HUES6 (cell line): ENCODE results near the gene CCDC69.

Source experiments
- H3K27ac ChIP-seq: 2 replicates; pipeline ENCODE4 v1.7.0; 2013; ENCODE audit warnings: low read depth, mild to moderate bottlenecking, low read length, inconsistent platforms
- H3K27me3 ChIP-seq: 2 replicates; pipeline ENCODE4 v1.6.1; 2013; ENCODE audit warnings: low read length; ENCODE audit not compliant: control insufficient read depth, insufficient read depth
- H3K36me3 ChIP-seq: 2 replicates; pipeline ENCODE4 v1.6.1; 2013; ENCODE audit warnings: low read length; ENCODE audit not compliant: control insufficient read depth, insufficient read depth
- H3K4me1 ChIP-seq: 2 replicates; pipeline ENCODE4 v1.6.1; 2013; ENCODE audit warnings: low read length; ENCODE audit not compliant: control insufficient read depth, insufficient read depth
- H3K4me3 ChIP-seq: 2 replicates; pipeline ENCODE4 v1.5.1; 2013; ENCODE audit warnings: low read depth, low read length
- H3K9ac ChIP-seq: one replicate; pipeline ENCODE4 v1.6.1; 2013; ENCODE audit warnings: mild to moderate bottlenecking, low read length
- H3K9me3 ChIP-seq: 2 replicates; pipeline ENCODE4 v1.6.1; 2013; ENCODE audit warnings: low read depth, low read length; ENCODE audit not compliant: control insufficient read depth, insufficient read depth

CCDC69 gene

DNA sequence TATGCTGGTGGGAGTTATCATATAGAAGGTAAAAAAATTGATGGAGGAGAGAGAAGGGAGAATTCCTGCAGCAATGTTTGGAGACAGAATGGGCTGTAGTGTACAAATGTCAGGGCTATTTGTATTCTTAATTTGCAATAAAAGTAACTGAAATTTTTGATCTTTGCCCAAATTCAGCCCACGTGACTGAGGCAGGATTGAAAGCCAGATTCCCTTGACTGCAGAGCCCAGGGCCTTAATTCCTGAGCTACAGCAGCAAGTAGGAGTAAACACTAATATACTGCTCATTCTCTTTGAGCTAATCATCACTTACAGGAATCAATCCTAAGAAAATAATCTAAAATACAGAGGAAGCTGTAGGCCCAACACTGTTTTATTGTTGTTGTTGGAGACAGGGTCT is 61.1 kb downstream of the CCDC69 start:
- Histone ChIP-seq H3K36me3 (no peaks in the 10 kb centered on the region), H3K4me3 (no peak overlapping the region), H3K9ac (no peak overlapping the region), H3K27ac (no peak overlapping the region), H3K4me1 (peaks cover 14% of the 10 kb centered on the region), H3K27me3 (no peaks in the 10 kb centered on the region), H3K9me3 (no peaks in the 10 kb centered on the region)

DNA sequence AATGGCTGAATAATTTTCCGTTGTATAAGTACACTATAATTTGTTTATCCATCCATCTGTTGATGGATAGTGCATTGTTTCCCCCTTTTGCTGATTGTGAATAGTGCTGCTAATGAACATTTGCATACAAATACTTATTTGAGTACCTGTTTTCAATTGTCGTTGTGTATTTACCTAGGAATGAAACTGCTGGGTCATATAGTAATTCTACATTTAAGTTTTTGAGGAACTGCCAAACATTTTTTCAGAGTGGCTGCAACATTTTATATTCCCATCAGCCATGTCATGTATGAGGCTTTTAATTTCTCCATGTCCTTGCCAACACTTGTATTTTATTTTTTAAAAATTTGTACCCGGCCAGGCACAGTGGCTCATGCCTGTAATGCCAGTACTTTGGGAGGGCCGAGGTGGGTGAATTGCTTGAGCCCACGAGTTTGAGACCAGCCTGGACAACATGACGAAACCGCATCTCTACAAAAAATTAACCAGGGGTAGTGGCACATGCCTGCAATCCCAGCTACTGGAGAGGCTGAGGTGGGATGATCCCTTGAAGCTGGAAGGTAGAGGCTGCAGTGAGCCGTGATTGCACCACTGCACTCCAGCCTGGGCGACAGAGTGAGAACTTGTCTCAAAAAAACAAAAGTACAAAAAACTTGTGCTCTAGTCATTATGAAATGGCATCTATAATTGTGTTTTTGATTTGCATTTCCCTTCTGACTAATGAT is 64.1 kb downstream of the CCDC69 start:
- H3K9ac ChIP-seq: no peak overlapping the region
- no peak overlapping the region for H3K4me3 ChIP-seq
- no peak overlapping the region for H3K27ac ChIP-seq
- H3K36me3 ChIP-seq: no peaks in the 10 kb centered on the region
- peaks cover 33% of the 10 kb centered on the region for H3K4me1 ChIP-seq
- H3K27me3 ChIP-seq: no peaks in the 10 kb centered on the region
- H3K9me3 ChIP-seq: no peaks in the 10 kb centered on the region

GRCh38 chr5:151158287-151158661 is 65.6 kb downstream of the CCDC69 start:
- Histone ChIP-seq H3K9ac (peak overlapping the region; percentile 92), H3K4me3 (peak overlapping the region; percentile 85), H3K36me3 (0 out of 2 replicates have a peak, but pooled peaks cover 2% of the 10 kb centered on the region), H3K9me3 (no peaks in the 10 kb centered on the region), H3K27me3 (no peaks in the 10 kb centered on the region), H3K27ac (peak overlapping the region; percentile 84; the same call in 1 of the 2 replicates), H3K4me1 (peaks cover 36% of the 10 kb centered on the region)

DNA sequence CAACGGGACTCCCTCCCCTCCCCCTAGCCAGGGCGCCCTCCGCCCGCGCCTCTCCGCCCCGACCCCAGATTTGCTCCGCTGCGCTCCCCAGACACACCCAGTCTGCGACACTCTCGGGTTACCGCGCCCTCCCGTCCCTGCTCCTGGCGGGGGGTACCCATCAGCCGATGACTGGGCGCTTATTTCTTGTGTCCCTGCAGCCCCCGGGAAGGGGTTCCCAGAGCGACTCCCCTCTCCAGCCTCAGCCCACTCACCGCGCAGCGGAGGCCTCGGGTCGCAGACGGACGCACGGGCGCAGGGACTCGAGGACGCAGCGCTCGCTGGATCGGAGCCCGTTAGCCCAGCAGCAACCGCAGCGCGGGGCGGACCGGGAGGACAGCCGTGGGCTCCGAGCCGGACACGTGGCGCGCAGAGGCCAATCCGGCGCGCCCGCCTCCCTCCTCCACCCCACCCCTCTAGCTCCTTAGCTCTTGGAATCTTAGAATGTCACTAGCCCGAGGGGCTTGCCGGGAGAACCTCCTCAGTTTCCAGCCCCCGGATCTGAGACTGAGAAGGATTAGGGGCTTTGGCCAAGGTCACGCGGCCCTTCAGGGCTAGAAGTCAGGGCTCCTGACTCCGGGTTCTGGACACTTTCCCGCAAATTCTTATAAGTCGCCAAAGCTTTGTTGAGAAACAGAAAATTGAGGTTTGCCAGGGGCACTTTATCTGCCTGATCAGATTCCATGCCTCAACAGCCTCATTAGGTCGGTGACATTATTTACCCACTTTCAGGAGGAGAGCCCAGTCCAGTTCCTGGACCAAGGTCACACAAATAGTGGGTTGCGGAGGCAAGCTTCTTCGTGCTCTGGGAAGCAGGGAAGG is 66.2 kb downstream of the CCDC69 start, which contains the start of gene ANXA6:
Gene ANXA6 (minus strand): TSS at position 354 of the 861 bp plus-strand sequence. CDS start 9,878 bp downstream, outside the sequence.
- Histone ChIP-seq H3K36me3 (0 out of 2 replicates have a peak, but pooled peaks cover 2% of the 10 kb centered on the region), H3K4me3 (peak within 1 kb of the TSS; percentile 85), H3K9ac (peak within 1 kb of the TSS; percentile 92), H3K9me3 (no peaks in the 10 kb centered on the region), H3K27ac (peak within 1 kb of the TSS; percentile 84; the same call in 1 of the 2 replicates), H3K27me3 (no peaks in the 10 kb centered on the region), H3K4me1 (peaks cover 37% of the 10 kb centered on the region)

- H3K27me3 ChIP-seq: no peaks in the 10 kb centered on the region
- H3K9ac ChIP-seq: peak overlapping the region; percentile 92
- H3K9me3 ChIP-seq: no peaks in the 10 kb centered on the region
- H3K27ac ChIP-seq: peak overlapping the region; percentile 84; the same call in 1 of the 2 replicates
- peak overlapping the region; percentile 85 for H3K4me3 ChIP-seq
- 0 out of 2 replicates have a peak, but pooled peaks cover 2% of the 10 kb centered on the region for H3K36me3 ChIP-seq
- peaks cover 42% of the 10 kb centered on the region for H3K4me1 ChIP-seq
Measured at GRCh38 chr5:151156507-151157420, 67.1 kb downstream of the CCDC69 start.

DNA sequence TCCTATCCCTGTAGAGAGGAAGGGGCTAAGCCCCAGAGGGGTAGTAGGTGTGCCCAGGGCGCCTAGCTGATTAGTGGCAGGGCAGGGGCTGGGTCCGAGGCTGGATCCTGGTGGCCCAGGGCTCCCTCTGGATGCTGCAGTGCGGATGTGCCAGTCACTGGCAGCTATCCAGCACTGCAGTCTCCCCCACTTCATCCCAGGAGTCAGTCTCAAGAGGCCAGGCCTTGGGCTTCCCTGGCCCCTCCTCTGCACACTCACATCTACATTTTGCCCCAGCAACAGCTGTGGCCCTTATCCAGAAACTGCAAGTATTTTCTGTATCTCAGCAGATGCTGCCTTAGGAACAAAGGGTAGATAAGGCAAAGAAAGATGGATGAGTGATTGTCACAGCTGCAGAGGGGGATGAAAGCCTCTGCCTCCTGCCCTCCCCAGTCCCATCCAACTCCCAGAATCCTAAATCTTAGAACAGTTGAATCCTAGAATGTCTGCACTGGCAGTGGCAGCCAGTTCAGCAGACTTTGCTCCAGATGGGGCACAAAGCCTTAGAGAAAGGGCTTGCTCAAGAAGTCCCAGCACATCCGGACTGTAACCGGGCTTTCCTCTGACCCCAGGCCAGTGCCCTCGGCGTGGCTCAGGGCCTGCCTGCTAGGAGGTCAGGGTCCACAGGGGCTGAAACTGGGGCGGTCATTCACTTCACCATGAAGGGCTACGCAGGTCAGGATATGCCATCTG is 68.0 kb downstream of the CCDC69 start:
- peak overlapping the region; percentile 92 for H3K9ac ChIP-seq
- no peaks in the 10 kb centered on the region for H3K9me3 ChIP-seq
- peak overlapping the region; percentile 85; the same call in 1 of the 2 replicates for H3K4me3 ChIP-seq
- H3K36me3 ChIP-seq: 0 out of 2 replicates have a peak, but pooled peaks cover 2% of the 10 kb centered on the region
- no peaks in the 10 kb centered on the region for H3K27me3 ChIP-seq
- peaks cover 51% of the 10 kb centered on the region for H3K4me1 ChIP-seq
- peak overlapping the region; percentile 55; the same call in 1 of the 2 replicates for H3K27ac ChIP-seq

- Histone ChIP-seq H3K4me1 (peaks cover 59% of the 10 kb centered on the region), H3K9ac (peak overlapping the region; percentile 23), H3K9me3 (no peaks in the 10 kb centered on the region), H3K36me3 (0 out of 2 replicates have a peak, but pooled peaks cover 2% of the 10 kb centered on the region), H3K27ac (no peak overlapping the region), H3K27me3 (no peaks in the 10 kb centered on the region), H3K4me3 (peak overlapping the region; percentile 85; the same call in 1 of the 2 replicates)
Measured at GRCh38 chr5:151154931-151155774, 68.7 kb downstream of the CCDC69 start.

DNA sequence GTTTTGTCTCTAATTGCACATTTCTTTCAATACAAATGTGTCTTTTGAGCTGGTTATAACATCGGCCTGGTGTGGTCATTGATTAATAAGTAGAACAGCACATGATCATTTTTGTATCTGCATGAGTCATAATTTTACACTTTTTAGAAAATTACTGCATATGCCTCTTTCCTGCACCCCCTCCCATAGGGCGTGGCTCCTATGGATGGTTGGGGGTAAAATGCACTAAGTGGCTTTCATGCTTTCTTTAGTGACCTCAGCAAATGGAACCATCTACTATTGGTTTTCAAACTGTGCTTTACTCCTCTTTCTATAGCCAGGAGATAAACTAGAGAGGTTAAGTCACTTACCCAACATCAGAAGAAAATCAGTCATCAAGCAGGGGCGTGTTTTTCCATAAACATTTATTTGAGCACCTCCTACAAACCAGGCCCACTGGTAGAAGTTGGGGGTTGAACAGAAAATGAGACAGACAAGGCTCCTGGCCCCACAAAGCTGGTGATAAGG is 70.1 kb downstream of the CCDC69 start:
- no peaks in the 10 kb centered on the region for H3K9me3 ChIP-seq
- no peaks in the 10 kb centered on the region for H3K27me3 ChIP-seq
- H3K36me3 ChIP-seq: 0 out of 2 replicates have a peak, but pooled peaks cover 2% of the 10 kb centered on the region
- H3K4me1 ChIP-seq: peaks cover 60% of the 10 kb centered on the region
- no peak overlapping the region for H3K9ac ChIP-seq
- H3K27ac ChIP-seq: no peak overlapping the region
- no peak overlapping the region for H3K4me3 ChIP-seq

DNA sequence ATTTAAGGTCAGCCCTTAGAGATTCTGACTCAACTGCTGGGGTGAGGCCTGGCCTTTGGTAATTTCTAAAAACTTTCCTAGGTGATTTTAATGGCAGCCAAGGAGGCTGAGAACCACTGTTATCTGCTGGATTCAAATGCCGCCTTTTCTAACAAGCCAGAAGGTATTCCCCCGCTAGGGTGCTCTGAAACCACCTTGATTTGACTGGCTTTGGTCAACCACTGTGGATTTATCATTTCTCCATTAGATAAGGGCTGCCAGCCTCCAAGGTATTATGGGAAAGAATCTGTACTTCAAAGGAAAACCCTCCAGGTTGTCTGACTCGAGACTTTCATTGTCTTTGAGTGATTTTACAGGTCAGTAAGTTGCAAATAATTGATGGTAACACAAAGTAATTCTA is 70.6 kb downstream of the CCDC69 start:
- Histone ChIP-seq H3K27ac (no peak overlapping the region), H3K9ac (no peak overlapping the region), H3K36me3 (peaks cover 2% of the 10 kb centered on the region; the same call in 1 of the 2 replicates)

More for the DNA sequence above, 70.6 kb downstream of the CCDC69 start:
- no peaks in the 10 kb centered on the region for H3K27me3 ChIP-seq
- no peak overlapping the region for H3K4me3 ChIP-seq
- peaks cover 54% of the 10 kb centered on the region for H3K4me1 ChIP-seq
- no peaks in the 10 kb centered on the region for H3K9me3 ChIP-seq
